HG03196 (cell line): ENCODE measurements around the gene BCAS1.

ENCODE experiments used
- ATAC-seq: cut with Tn5 transposase; IDR thresholded peaks from one replicate; pipeline ENCODE4 v1.9.1; 2021; ENCODE audit not compliant: unreplicated experiment

BCAS1 gene

GRCh38 chr20:53948383-53949318, 121.7 kb downstream of the BCAS1 start:
- no peak for ATAC-seq

GRCh38 chr20:53947501-53948195, 122.7 kb downstream of the BCAS1 start:
- ATAC-seq: no peak

GRCh38 chr20:53946106-53946505, 124.3 kb downstream of the BCAS1 start:
- ATAC-seq: no peak

GRCh38 chr20:53945478-53945877, 124.9 kb downstream of the BCAS1 start:
- no peak for ATAC-seq

- ATAC-seq: no peak
Measured at GRCh38 chr20:53944796-53945195, 125.6 kb downstream of the BCAS1 start.

GRCh38 chr20:53943522-53944291, 126.7 kb downstream of the BCAS1 start:
- ATAC-seq: no peak

GRCh38 chr20:53942973-53943372, 127.4 kb downstream of the BCAS1 start:
- no peak for ATAC-seq

- no peak for ATAC-seq
Measured at GRCh38 chr20:53942472-53942816, 128.0 kb downstream of the BCAS1 start.

GRCh38 chr20:53941680-53942471, 128.5 kb downstream of the BCAS1 start:
- peak; percentile 45 for ATAC-seq

- ATAC-seq: no peak
Measured at GRCh38 chr20:53940907-53941545, 129.4 kb downstream of the BCAS1 start.

GRCh38 chr20:53940360-53940702, 130.1 kb downstream of the BCAS1 start:
- no peak for ATAC-seq

GRCh38 chr20:53939572-53940359, 130.6 kb downstream of the BCAS1 start:
- peak; percentile 52 for ATAC-seq

- no peak for ATAC-seq
Measured at GRCh38 chr20:53939190-53939571, 131.2 kb downstream of the BCAS1 start.

GRCh38 chr20:53938739-53939138, 131.7 kb downstream of the BCAS1 start:
- no peak for ATAC-seq

- ATAC-seq: no peak
Measured at GRCh38 chr20:53937929-53938367, 132.4 kb downstream of the BCAS1 start.

GRCh38 chr20:53937339-53937741, 133.1 kb downstream of the BCAS1 start:
- ATAC-seq: no peak

GRCh38 chr20:53935344-53936084, 134.9 kb downstream of the BCAS1 start:
- no peak for ATAC-seq

GRCh38 chr20:53934421-53935343, 135.7 kb downstream of the BCAS1 start:
- peak; percentile 31 for ATAC-seq
